ENCODE results near the gene OBP2A.

DNA sequence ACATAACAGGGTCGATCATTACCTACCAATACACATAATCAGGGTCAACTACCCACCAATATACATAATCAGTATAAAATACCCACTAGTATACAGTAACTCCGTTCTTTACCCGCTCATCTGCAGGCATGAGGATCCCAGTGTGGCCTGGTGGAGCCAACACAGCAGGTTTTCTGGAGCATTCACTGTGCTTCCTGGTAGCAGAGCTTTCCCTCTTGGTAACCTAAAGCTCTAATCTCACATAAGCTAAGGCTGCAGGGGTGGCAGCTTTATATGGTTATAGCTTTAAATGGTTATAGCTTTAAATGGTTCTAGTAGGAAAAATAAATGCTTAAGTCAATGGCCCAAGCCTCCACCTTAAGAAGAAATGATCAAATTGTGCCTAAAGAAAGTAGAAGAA lies 12.8 kb upstream of the OBP2A start:
- TF ChIP-seq, protein P1, sequence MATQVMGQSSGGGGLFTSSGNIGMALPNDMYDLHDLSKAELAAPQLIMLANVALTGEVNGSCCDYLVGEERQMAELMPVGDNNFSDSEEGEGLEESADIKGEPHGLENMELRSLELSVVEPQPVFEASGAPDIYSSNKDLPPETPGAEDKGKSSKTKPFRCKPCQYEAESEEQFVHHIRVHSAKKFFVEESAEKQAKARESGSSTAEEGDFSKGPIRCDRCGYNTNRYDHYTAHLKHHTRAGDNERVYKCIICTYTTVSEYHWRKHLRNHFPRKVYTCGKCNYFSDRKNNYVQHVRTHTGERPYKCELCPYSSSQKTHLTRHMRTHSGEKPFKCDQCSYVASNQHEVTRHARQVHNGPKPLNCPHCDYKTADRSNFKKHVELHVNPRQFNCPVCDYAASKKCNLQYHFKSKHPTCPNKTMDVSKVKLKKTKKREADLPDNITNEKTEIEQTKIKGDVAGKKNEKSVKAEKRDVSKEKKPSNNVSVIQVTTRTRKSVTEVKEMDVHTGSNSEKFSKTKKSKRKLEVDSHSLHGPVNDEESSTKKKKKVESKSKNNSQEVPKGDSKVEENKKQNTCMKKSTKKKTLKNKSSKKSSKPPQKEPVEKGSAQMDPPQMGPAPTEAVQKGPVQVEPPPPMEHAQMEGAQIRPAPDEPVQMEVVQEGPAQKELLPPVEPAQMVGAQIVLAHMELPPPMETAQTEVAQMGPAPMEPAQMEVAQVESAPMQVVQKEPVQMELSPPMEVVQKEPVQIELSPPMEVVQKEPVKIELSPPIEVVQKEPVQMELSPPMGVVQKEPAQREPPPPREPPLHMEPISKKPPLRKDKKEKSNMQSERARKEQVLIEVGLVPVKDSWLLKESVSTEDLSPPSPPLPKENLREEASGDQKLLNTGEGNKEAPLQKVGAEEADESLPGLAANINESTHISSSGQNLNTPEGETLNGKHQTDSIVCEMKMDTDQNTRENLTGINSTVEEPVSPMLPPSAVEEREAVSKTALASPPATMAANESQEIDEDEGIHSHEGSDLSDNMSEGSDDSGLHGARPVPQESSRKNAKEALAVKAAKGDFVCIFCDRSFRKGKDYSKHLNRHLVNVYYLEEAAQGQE (IDR thresholded peaks at IDR 0.05; ENCODE audit: insufficient read depth in 1 of 2, low read depth in 2 of 2, low read length in 2 of 2): no peak
- no peak for TF ChIP-seq TAF1 (IDR thresholded peaks at IDR 0.05; ENCODE audit: borderline replicate concordance, insufficient read depth, low read length)

Measured in PFSK-1 (cell line).